Prostate gland (tissue), 2 donors: Measurements from ENCODE around the gene KRTAP19-4.

Source experiments
- CTCF ChIP-seq, 4 experiments: fragments of 200-600 bp in 2 of 4; fragments of 450-650 bp in 2 of 4; sonication (generic) in 2 of 4; IDR thresholded peaks; 1 replicate in 3 of 4; 2 replicates in 1 of 4; pipeline ENCODE4 v1.5.1; 2016 to 2019; ENCODE audit warnings: antibody characterized with exemption in 4 of 4, mild to moderate bottlenecking in 2 of 4, moderate library complexity in 2 of 4
- POLR2AphosphoS5 ChIP-seq: sonication (generic); formaldehyde crosslinking; IDR thresholded peaks from one replicate; pipeline ENCODE4 v1.6.1; 2017; ENCODE audit warnings: antibody characterized with exemption

- no peak for TF ChIP-seq CTCF (IDR thresholded peaks at IDR 0.05)
- TF ChIP-seq POLR2AphosphoS5: no peak
Observed at GRCh38 chr21:30448514-30448913, 48.5 kb downstream of the KRTAP19-4 start.
